GM12864 (cell line): ENCODE measurements around the gene GET3.

Experiments used
- DNase-seq: peaks from one replicate; pipeline ENCODE4 v3.0.0-alpha.2; 2011; ENCODE audit warnings: low read depth
- H3K4me3 ChIP-seq: 2 replicates; pipeline ENCODE4 v1.5.1; 2011; ENCODE audit warnings: mild to moderate bottlenecking, low read depth, low read length, control low read depth
- TF ChIP-seq, protein P1 (sequence below): IDR thresholded peaks from 2 replicates; pipeline ENCODE4 v1.5.1; 2011; ENCODE audit warnings: low read depth, mild to moderate bottlenecking, moderate library complexity, low read length, control low read depth, inconsistent platforms; ENCODE audit errors: missing control alignments

The GET3 gene

DNA sequence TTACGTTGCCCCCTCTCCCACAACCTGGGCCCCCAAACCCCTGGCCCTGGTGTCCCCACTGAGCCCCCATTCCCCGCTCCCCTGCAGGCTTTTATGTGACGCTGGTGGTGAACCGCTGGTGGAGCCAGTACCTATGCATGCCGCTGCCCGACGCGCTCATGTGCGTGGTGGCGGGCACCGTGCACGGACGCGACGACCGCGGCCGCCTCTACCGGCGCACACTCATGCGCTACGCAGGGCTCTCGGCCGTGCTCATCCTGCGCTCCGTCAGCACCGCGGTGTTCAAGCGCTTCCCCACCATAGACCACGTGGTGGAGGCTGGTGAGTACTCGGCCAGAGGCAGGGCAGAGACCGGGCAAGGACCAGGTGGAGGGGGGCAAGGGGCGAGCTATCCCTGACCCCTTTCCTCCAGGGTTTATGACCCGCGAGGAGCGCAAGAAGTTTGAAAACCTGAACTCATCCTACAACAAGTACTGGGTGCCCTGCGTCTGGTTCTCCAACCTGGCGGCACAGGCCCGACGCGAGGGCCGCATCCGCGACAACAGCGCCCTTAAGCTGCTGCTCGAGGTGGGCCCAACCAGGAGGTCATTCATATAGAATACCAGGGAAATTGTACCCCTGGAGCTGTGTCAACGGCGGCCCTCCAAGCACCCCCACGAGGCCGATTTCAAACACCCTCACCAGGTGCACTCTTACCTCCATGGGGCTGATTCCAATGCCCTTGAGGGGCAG, 17.3 kb downstream of the GET3 start:
- TF ChIP-seq, protein P1, sequence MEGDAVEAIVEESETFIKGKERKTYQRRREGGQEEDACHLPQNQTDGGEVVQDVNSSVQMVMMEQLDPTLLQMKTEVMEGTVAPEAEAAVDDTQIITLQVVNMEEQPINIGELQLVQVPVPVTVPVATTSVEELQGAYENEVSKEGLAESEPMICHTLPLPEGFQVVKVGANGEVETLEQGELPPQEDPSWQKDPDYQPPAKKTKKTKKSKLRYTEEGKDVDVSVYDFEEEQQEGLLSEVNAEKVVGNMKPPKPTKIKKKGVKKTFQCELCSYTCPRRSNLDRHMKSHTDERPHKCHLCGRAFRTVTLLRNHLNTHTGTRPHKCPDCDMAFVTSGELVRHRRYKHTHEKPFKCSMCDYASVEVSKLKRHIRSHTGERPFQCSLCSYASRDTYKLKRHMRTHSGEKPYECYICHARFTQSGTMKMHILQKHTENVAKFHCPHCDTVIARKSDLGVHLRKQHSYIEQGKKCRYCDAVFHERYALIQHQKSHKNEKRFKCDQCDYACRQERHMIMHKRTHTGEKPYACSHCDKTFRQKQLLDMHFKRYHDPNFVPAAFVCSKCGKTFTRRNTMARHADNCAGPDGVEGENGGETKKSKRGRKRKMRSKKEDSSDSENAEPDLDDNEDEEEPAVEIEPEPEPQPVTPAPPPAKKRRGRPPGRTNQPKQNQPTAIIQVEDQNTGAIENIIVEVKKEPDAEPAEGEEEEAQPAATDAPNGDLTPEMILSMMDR = no peak
- H3K4me3 ChIP-seq = no peak overlapping the region
- no peak for DNase-seq

DNA sequence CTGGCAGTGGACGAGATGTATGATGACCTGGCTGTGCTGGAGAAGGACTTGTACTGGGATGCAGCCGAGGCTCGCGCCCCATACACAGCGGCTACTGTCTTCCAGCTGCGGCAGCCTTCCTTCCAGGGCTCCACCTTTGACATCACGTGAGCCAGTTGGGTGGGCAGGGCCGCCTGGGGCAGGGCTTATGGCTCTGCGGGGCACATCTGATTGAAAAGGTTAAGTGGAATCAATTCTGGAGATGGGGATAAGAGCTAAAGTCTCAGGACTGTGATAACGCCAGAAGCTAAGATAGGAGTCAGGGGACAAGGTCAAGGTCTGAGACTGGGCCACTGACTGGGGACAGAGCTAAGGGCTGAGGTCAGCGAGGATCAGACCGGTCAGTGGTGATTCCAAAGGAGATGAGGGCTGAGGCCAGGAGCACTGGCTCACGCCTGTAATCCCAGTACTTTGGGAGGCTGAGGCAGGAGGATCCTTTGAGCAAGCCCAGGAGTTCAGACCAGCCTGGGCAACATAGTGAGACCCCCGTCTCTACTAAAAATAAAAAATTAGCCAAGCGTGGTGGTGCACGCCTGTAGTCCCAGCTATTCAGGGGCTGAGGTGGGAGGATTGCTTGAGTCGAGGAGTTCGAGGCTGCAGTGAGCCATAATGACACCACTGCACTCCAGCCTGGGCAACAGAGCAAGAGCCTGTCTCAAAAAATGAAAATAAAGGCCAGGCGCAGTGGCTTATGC, 19.0 kb downstream of the GET3 start:
- H3K4me3 ChIP-seq = no peak overlapping the region
- no peak for DNase-seq
- TF ChIP-seq, protein P1 = no peak

DNA sequence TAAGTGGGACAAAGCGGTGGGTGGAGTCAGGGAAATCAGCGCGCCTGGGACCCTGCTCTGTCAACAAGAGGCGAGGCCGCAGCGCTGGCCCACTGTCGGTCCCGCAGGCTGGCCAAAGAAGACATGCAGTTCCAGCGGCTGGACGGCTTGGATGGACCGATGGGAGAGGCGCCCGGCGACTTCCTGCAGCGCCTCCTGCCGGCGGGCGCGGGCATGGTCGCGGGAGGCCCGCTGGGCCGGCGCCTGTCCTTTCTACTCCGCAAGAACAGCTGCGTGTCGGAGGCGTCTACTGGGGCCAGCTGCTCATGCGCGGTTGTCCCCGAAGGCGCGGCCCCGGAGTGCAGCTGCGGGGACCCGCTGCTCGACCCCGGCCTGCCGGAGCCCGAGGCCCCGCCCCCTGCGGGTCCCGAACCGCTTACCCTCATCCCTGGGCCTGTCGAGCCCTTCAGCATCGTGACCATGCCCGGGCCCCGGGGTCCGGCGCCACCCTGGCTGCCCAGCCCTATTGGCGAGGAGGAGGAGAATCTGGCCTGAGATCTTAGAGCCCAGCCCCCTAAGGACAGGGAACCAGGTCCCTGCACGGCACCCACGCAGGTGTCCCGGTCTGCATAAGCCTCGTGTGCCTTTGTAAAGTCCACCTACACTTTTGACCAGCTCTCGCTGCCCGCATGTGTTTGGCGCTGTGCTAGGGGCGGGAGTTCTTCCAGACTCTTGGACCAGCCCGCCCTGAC, 20.4 kb downstream of the GET3 start:
- TF ChIP-seq, protein P1 = peak; percentile 97
- peak overlapping the region; percentile 38 for H3K4me3 ChIP-seq
- no peak for DNase-seq

DNA sequence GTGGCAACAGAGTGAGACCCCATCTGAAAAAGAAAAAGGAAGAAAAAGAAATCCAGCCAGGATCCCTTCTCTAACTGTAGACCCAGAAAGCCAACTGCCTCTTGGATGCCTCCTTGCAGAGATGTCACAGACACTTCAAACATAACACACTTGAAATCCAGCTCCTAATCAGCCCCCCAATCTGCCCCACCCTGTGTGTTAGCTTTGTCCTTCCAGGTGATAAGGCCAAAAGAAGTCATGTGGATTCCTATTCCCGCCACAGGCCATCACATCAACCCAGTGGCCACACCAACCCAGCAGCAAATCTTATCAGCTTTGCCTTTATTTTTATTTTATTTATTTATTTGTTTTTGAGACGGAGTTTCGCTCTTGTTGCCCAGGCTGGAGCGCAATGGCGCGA, 22.4 kb downstream of the GET3 start:
- no peak for DNase-seq
- TF ChIP-seq, protein P1 = no peak
- no peak overlapping the region for H3K4me3 ChIP-seq

DNA sequence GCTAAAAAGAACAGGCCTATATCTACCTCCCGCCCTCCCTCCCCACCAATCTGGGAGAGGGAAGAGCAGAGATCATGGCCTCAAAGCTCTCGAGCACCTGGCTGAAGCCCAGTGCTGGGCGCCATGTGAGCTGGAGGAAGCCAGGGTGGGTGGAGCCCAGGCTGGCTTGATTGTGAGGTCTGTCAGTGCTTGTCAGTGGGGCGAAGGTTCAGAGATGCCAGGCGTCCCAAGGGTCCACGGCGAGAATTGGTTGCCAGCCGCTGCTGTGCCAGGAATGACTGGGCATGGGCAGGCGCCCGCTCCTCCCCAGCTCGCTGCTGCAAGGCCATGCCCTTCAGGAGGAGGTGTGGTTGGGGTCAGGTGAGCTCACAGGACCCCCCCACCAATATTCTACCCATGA, 25.8 kb downstream of the GET3 start:
- TF ChIP-seq, protein P1 = no peak
- H3K4me3 ChIP-seq = no peak overlapping the region
- no peak for DNase-seq

DNA sequence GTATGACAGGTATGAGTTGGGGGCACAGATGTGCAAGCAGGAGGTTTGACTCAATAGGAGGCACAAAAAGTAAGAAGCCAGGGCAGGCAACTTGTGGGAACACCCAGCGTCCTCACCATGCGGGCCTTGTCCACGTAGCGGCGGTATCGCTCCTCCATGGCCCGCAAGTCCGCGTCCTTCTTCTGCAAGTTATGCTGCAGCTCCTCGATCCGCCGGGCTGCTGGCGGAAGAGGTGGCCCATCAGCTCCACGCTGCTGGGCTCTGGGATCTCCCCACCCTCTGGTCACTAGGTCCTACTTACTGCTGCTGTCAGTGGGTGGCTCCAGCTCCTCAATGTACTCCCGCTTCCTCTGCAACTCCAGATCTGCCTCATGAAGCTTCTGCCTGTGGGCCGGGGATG, 27.4 kb downstream of the GET3 start:
- TF ChIP-seq, protein P1 = no peak
- no peak overlapping the region for H3K4me3 ChIP-seq
- no peak for DNase-seq
